Subcutaneous adipose tissue (tissue), 4 donors: ENCODE data around the gene ASL. TPM values are rescaled to one million over a fixed set of nuclear protein-coding genes. Genes with fewer than 3 reads are reported as not detected.

Source experiments
- total RNA-seq, 4 donors: library from RNA; depleted of rRNA; stranded (reverse); fragments of >200 nt; gene quantifications; one replicate each; pipeline ENCODE4 v1.1.0, GENCODE V29; 2016
- TF ChIP-seq, protein P1 (sequence below): fragments of 450-650 bp; IDR thresholded peaks from one replicate; pipeline ENCODE4 v1.5.1; 2016; ENCODE audit warnings: low read depth, mild to moderate bottlenecking, control low read depth, antibody characterized with exemption, moderate library complexity

The ASL gene
- total RNA-seq, 4 donors from 2014 or later, result 15.5 to 34.6 (median 30.7) TPM

- TF ChIP-seq, protein P1, sequence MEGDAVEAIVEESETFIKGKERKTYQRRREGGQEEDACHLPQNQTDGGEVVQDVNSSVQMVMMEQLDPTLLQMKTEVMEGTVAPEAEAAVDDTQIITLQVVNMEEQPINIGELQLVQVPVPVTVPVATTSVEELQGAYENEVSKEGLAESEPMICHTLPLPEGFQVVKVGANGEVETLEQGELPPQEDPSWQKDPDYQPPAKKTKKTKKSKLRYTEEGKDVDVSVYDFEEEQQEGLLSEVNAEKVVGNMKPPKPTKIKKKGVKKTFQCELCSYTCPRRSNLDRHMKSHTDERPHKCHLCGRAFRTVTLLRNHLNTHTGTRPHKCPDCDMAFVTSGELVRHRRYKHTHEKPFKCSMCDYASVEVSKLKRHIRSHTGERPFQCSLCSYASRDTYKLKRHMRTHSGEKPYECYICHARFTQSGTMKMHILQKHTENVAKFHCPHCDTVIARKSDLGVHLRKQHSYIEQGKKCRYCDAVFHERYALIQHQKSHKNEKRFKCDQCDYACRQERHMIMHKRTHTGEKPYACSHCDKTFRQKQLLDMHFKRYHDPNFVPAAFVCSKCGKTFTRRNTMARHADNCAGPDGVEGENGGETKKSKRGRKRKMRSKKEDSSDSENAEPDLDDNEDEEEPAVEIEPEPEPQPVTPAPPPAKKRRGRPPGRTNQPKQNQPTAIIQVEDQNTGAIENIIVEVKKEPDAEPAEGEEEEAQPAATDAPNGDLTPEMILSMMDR, result no peak
Observed at GRCh38 chr7:66069732-66070131, 5.9 kb upstream of the ASL start.

GRCh38 chr7:66070222-66070621 lies 5.4 kb upstream of the ASL start:
- TF ChIP-seq, protein P1, result no peak

DNA sequence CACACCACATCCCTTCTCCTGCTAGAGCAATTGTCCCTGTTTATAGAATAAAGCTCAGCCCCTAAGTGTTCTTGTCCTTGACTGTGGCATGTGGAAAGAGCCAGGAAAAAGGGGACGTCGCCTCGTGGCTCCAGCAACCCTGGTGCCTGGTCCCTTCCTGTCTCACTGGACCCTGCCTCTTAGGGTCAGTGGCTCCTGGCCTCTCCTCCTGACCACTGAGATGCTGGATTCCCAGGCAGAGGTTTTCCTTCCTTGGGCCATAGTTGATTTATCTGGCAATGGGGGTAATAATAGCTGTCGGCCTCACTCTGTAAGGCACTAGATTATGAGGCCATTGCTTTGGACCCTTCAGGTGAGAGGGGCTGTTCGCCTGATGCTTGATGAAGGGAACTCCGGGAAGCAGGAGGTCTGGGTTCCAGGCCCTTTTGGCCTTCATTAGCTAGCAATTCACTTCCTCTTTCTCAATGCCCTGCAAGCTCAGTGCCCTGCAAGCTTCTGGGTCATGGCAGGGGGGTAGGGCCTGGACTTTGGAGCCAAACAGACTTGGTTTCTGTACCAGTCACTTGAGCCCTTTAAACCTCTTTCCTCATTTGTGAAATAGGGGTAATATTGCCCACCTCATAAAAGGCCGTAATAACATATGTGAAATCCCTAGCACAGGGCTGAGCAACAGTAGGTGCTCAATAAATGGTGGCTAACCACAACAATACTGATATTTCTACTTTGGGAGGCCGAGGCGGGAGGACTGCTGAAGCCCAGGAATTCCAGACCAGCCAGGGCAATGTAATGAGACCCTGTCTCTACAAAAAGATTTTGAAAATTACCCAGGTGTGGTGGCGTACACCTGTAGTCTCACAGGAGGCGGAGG lies 1.1 kb downstream of the ASL start:
- TF ChIP-seq, protein P1, result no peak

- TF ChIP-seq, protein P1, result no peak
Observed at GRCh38 chr7:66078067-66078466, 2.4 kb downstream of the ASL start.

GRCh38 chr7:66082083-66082482 lies 6.5 kb downstream of the ASL start:
- TF ChIP-seq, protein P1, result no peak

DNA sequence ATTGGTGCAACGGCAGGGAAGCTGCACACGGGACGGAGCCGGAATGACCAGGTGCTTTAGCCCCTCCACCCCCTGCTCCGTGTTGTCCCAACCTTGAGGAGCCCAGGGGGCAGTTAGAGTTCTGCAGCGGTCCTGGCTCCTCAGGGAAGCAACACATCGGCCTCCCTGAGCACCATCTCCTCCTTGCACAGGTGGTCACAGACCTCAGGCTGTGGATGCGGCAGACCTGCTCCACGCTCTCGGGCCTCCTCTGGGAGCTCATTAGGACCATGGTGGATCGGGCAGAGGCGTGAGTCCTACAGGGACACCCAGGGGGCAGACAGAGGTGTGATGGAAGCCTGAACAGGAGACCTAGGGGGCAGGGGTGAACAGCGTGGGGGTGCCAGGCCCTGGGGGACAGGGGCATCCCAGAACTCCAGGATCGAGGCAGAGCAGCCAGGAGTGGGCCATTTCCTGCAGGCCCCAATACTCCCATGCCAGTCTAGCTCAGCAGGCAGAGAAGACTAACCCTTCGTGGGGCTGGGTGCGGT lies 7.3 kb downstream of the ASL start:
- TF ChIP-seq, protein P1, result no peak

GRCh38 chr7:66083677-66084076 lies 8.1 kb downstream of the ASL start:
- TF ChIP-seq, protein P1, result no peak
